A673 (cell line): ENCODE measurements around the gene NLGN1.

Experiments used
- CTCF ChIP-seq: fragments of 300-800, 200-600 bp; sonication (generic); conservative IDR thresholded peaks from 2 replicates; pipeline ENCODE4 v1.5.1; 2017; ENCODE audit warnings: low read depth, mild to moderate bottlenecking, antibody characterized with exemption, low read length, moderate library complexity, mixed read lengths
- EZH2 ChIP-seq: fragments of 200-600 bp; sonication (generic); IDR thresholded peaks from 2 replicates; pipeline ENCODE4 v1.6.1; 2017; ENCODE audit warnings: borderline replicate concordance, low read depth, mild to moderate bottlenecking, mixed read lengths, antibody characterized with exemption, low read length; ENCODE audit not compliant: poor library complexity, severe bottlenecking

- no peak for TF ChIP-seq CTCF
- no peak for TF ChIP-seq EZH2
These were observed 356.0 kb downstream of the NLGN1 start for GRCh38 chr3:173753593-173753992.
